ENCODE measurements around the gene DLK1.
A peak's percentile ranks its signal among the peaks of the same experiment; 100 is the strongest.

The DLK1 gene

GRCh38 chr14:100726550-100727085, at the start of gene DLK1:
DLK1 (plus strand) TSS chr14:100726892; CDS start chr14:100727069, 177 bp downstream.
- no peak for DNase-seq (ENCODE audit: low read depth in 2 of 2)

GRCh38 chr14:100677152-100677551, 49.5 kb upstream of the DLK1 start:
- DNase-seq (ENCODE audit: low read depth in 2 of 2) = no peak

GRCh38 chr14:100677554-100678468, 48.9 kb upstream of the DLK1 start:
- DNase-seq (ENCODE audit: low read depth in 2 of 2) = peak in 1 of 2 experiments; percentile 41

- no peak for DNase-seq (ENCODE audit: low read depth in 2 of 2)
Observed at GRCh38 chr14:100678469-100678828, 48.2 kb upstream of the DLK1 start.

- DNase-seq (ENCODE audit: low read depth in 2 of 2) = no peak
Observed at GRCh38 chr14:100679153-100679552, 47.5 kb upstream of the DLK1 start.

GRCh38 chr14:100679707-100680438, 46.8 kb upstream of the DLK1 start:
- DNase-seq (ENCODE audit: low read depth in 2 of 2) = peak; percentile 37 to 41

- DNase-seq (ENCODE audit: low read depth in 2 of 2) = no peak
Observed at GRCh38 chr14:100680439-100681051, 46.1 kb upstream of the DLK1 start.

- DNase-seq (ENCODE audit: low read depth in 2 of 2) = no peak
Observed at GRCh38 chr14:100681111-100681510, 45.6 kb upstream of the DLK1 start.

- DNase-seq (ENCODE audit: low read depth in 2 of 2) = no peak
Observed at GRCh38 chr14:100682749-100683148, 43.9 kb upstream of the DLK1 start.

- DNase-seq (ENCODE audit: low read depth in 2 of 2) = no peak
Observed at GRCh38 chr14:100683578-100683977, 43.1 kb upstream of the DLK1 start.

- no peak for DNase-seq (ENCODE audit: low read depth in 2 of 2)
Observed at GRCh38 chr14:100684154-100684553, 42.5 kb upstream of the DLK1 start.

- no peak for DNase-seq (ENCODE audit: low read depth in 2 of 2)
Observed at GRCh38 chr14:100684961-100685360, 41.7 kb upstream of the DLK1 start.

- DNase-seq (ENCODE audit: low read depth in 2 of 2) = no peak
Observed at GRCh38 chr14:100686858-100687257, 39.8 kb upstream of the DLK1 start.

- DNase-seq (ENCODE audit: low read depth in 2 of 2) = no peak
Observed at GRCh38 chr14:100687386-100687785, 39.3 kb upstream of the DLK1 start.

- no peak for DNase-seq (ENCODE audit: low read depth in 2 of 2)
Observed at GRCh38 chr14:100688051-100688450, 38.6 kb upstream of the DLK1 start.

GRCh38 chr14:100688598-100689461, 37.9 kb upstream of the DLK1 start:
- peak; percentile 40 to 47 for DNase-seq (ENCODE audit: low read depth in 2 of 2)

- DNase-seq (ENCODE audit: low read depth in 2 of 2) = no peak
Observed at GRCh38 chr14:100690672-100691071, 36.0 kb upstream of the DLK1 start.

- DNase-seq (ENCODE audit: low read depth in 2 of 2) = no peak
Observed at GRCh38 chr14:100691395-100692056, 35.2 kb upstream of the DLK1 start.

- no peak for DNase-seq (ENCODE audit: low read depth in 2 of 2)
Observed at GRCh38 chr14:100692256-100692655, 34.4 kb upstream of the DLK1 start.

GRCh38 chr14:100692859-100693558, 33.7 kb upstream of the DLK1 start:
- DNase-seq (ENCODE audit: low read depth in 2 of 2) = peak; percentile 36 to 45

Data from fibroblast of skin of left quadriceps (primary cell).